T1000 (cell line): ENCODE measurements around the gene TGIF2.
"Not testable (repeated sequence)": the region's sequence is repeated elsewhere in the genome, so short reads cannot be mapped to it uniquely, and the experiment has no call there.

Source experiments
- DNase-seq: peaks from one replicate; lab custom pipeline; 2025; ENCODE audit warnings: mixed read lengths; lab: John Stamatoyannopoulos, UW

TGIF2 gene

GRCh38 chr20:36579996-36580545 is 6.7 kb downstream of the TGIF2 start:
- no peak for DNase-seq

DNA sequence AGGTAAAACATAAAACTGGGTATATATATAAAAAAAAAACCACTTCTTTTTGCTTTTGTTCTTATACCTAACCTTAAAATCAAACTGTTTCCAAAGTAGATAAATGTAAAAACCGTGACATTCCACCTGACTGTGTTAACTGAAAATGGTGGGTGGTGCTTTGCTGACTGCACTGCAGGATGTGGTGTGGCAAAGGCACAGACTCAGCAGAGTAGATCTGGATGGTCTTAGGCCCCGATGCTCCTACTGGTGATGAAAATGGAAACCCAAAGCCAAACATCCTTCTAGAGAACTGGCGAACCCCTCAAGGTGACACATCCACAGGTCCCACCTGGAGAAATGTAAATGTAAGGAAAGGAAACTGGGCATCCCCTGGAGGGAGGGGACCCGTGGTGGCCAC is 8.9 kb downstream of the TGIF2 start:
- DNase-seq, result no peak

- no peak for DNase-seq
These were observed 9.4 kb downstream of the TGIF2 start for GRCh38 chr20:36582821-36583220.

GRCh38 chr20:36584018-36584481 is 10.7 kb downstream of the TGIF2 start:
- no peak for DNase-seq

DNA sequence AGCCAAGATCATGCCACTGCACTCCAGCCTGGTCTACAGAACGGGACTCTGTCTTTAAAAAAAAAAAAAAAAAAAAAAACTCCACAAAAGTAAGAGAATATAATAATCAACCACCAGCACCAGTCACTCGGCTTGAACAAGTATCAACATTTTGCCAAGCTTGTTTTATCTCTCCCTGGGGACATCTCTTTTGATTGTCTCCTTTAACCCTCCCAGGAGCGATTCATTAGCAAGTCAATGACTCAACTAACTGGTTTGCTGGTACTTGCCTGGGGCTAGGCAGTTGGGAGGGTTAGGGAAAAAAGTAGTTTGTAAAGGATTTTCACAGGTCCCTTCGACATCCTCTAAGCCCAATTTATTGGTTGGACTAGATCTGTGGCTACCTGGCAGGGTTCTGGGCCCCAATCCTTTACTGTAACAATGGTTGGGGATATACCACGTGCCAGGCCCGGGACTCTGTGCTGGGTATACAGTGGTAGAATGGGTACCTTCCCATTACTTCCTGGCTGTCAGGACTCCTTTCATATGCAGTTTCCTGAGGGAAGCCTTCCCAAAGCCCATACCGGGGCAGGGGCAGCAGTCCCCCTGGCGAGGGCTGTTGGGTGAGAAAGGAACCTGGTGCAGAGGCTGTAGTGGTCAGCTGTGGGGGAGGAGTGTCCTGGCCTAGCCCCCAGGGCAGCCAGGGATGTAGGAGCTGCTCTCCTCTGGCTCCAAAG is 12.2 kb downstream of the TGIF2 start:
- DNase-seq, result peak; percentile 82

GRCh38 chr20:36587388-36588070 is 14.1 kb downstream of the TGIF2 start:
- no peak for DNase-seq

DNA sequence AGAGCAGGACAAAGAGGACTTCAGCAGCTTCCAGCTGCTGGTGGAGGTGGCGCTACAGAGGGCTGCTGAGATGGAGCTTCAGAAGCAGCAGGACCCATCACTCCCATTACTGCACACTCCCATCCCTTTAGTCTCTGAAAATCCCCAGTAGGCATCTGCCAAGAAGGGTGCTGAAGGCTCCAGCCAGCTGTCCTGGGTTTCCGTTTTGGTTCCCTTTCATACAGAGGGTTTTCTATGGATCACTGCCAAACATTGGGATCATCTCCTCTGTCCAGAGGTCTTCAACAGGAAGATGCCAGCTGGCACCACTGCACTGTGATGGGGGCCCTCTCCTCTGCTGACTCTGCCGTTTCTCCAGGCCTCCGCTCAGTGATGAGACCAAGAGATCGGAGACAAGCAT is 17.9 kb downstream of the TGIF2 start:
- no peak for DNase-seq

DNA sequence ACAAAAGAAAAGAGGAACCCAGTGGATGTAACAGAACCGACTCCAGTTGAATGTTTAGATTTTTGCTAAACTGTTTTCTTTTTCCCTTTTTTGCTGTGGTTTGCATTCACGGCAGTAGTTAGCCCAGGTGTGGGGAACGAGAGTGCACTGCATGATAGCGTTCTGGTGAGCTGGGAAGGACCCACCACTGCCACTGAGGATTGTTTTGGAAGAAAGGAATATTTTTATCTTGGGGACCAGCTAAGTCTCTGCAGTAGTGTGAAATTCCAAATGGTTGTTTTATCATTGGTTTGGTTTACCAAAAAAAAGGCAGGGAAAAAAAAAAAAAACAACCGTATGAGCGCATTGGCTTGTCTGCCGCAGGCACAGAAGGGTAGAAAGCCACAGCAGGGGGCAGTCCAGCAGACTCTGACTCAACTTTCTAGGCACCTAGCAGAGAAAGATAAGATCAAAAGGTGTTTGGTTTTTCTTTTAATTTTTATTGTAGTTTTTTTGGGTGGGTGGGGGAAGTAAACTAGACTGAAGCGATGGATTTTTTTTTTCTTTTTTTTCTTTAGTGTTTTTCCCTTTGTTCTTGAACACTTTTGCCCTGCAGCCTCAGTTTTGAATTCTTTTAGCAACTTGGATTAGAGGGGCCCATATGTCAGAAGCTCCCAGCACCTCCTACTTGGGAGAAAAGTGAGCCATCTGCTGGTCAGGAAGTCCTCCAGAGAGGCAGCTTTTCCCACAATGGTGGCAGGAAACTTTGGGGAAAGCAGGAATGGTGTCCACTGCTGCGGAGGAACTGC is 18.7 kb downstream of the TGIF2 start:
- DNase-seq, result no peak

GRCh38 chr20:36593347-36593929 is 20.0 kb downstream of the TGIF2 start:
- DNase-seq, result no peak

GRCh38 chr20:36599912-36600345 is 26.5 kb downstream of the TGIF2 start:
- DNase-seq, result no peak

DNA sequence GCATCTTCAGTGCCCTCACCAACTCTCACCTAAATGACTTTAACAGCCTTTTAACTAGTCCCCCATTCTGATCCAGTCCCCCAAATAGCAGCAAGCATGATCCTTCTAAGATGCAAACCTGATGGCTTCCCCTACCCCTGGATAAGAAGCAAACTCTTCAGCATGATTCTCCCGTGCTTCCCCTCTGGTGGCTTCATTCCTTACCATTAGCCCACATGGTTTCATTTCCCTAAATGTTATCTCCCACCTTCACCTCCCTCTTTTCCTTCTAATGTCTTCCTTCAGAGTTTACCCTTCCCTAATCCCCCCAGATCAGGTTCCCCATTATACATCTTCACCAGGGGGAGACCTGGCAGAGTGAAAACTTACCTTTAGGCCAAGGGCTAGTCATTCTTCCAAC is 28.1 kb downstream of the TGIF2 start:
- no peak for DNase-seq

- no peak for DNase-seq
These were observed 31.6 kb downstream of the TGIF2 start for GRCh38 chr20:36604952-36605398.

DNA sequence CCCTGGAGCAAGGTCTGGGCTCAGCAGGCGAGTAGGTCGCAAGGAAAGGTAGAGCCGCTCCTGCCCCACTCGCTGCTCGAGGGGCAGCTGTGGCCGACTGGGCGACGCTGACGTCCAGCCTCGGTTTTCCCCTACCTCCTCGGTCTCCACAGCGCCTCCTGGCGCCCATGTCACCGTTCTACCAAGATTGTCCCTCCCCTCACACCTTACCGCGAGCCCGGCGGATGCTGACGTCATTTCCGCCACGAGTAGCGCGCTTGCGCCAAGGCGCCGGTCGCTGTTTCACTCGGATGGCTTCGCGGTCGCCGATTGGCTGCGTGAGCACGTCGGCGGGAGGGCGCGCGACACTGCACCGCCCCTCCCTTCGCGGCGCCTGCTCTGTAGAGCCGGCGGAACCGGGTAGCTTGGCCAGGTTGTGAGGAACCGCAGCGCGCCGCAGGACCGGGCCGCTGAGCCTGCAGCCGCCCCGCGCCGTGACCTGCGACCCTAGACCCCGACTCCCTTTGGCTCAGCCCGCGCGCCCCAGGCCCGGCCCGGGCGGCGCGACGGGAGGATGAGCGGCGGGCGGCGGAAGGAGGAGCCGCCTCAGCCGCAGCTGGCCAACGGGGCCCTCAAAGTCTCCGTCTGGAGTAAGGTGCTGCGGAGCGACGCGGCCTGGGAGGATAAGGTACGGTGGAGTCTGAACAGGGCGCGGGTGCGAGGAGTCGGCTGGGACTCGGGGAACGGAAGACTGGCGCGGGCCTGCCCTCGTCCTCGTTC is 32.2 kb downstream of the TGIF2 start, which contains the start of gene RAB5IF:
TSS of gene RAB5IF (plus strand) at position 381 of the 759 bp plus-strand sequence. CDS start at position 554, 173 bp downstream.
- DNase-seq, result peak; percentile 98

DNA sequence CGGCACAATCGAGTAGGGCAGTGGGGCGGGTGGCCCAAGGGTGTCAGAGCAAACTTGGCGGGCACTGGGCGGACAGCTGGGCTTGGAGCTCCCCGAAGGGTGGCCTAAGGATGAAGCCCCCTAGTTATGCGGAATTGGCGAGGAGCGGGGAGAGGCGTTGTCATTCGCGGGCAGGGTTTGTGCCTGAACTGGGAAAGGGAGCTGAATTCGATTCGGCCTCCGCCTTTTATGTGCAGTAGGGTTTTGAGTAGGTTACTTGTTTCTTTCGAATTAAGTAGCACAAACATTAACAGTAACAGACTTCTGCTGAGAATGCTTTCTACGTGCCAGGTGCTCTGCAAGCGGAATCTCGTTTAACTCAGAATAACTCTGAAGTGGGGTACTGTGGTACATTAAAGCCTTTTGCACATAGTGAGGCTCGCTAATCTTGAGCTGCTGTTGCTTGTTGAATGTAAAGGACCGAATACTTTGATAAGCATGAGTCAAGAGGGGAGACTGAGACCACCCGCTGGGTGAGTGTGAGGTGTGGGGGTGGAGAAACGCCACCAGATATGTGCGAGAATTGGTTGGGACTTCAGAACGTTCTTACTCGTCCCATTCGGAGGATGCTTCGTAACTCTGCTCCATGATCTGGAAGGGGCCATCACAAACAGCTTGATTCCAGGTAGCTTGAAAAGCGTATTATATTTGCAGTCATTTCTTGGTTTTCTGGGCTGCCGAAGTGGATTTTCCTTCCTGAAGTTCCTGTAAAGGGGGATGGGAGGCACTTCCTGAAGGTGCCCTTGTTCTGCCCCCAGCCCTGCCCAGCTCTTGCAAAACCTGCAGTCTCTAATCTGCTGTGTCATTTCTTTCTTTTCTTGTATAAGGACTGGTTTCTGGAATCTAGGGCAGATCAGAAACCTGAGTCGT is 33.0 kb downstream of the TGIF2 start:
- DNase-seq, result no peak

GRCh38 chr20:36607586-36608387 is 34.4 kb downstream of the TGIF2 start:
- no peak for DNase-seq

DNA sequence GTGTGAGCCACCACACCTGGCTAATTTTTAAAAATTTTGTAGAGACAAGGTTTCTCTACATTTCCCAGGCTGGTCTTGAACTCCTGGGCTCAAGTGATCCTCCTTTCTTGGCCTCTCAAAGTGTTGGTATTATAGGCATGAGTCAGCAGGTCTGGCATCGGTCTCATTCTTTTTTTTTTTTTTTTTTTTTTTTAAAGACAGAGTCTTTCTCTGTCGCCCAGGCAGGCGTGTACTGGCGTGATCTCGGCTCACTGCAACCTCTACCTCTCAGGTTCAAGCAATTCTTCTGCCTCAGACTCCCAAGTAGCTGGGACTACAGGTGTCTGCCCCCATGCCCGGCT is 35.0 kb downstream of the TGIF2 start:
- not testable (repeated sequence) for DNase-seq

DNA sequence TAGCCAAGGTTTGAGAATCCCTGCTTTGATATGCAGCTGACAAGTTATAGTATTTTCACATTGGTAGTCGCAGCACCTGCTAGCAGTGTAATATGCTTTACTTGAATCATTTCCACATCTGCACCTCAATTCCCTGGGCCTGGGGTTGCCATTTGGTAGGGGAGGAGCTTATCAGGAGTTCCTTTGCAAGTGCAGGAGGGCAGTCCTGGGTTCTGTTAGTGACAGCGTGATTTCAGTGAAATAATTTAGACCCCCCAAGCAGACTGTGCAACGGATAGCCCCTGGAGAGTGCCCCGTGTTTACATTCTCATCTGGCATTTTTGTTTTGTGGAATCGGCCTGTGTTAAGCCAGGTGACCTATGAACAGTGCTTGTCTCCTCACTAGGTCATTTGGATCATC is 38.2 kb downstream of the TGIF2 start:
- DNase-seq, result no peak

- DNase-seq, result no peak
These were observed 40.6 kb downstream of the TGIF2 start for GRCh38 chr20:36613974-36614373.
